LoVo (cell line): ENCODE data around the gene MRPS18A.

Source experiments
- DNase-seq: peaks from one replicate; pipeline ENCODE4 v3.0.0-alpha.2; 2016; ENCODE audit warnings: low spot score

MRPS18A gene

GRCh38 chr6:43687437-43688347 lies at the start of gene MRPS18A:
TSS of gene MRPS18A (minus strand) at chr6:43687791. CDS start at chr6:43687779, 12 bp downstream.
- DNase-seq: peak; percentile 86

DNA sequence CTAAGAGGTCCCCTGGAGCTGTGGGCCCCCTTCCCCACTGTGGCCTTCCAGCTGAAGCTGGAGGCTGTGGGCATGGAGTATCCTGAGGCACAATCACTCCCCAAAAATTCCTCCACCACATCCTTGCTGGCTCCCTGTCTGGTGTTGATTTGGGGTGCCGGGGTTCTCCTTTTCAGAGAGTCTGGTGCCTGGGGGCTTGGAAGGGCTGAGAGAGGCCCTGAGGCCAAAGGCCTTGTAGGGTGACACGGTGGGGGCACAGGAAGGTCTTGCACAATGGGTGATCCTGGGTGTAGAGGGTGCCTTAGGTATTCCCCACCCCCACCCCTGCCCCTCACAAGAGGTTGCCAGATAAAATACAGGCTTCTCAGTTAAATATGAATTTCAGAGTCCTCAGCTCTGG lies 49.3 kb upstream of the MRPS18A start:
- no peak for DNase-seq

DNA sequence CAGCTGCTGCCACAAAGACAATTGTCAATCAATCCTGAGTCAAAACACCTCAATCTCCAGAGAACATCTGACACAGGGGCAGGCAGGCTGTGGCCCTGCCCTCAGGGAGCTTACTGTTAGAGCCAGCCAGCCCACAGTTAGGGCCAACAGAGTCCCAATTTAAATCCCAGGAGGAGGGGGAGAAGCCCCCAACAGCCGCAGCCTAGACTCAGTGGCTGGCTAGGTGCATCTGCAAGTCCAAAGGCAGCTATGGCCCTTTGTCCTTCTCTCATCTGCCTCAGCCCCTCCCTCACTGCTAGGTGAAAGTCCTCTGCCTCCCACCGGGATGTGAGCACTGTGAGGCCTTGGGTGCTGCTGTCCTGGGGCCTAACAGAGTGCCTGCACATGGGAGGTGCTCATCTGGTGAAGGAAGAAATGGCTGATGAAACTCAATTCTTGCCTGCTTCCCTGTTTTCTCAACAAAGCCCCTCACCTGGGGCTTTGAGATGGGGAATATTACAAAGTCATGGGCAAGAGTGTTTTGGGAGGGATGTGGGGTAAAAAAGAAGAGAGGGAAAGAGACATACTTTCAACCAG lies 48.7 kb upstream of the MRPS18A start:
- no peak for DNase-seq

GRCh38 chr6:43735642-43736199 lies 48.1 kb upstream of the MRPS18A start:
- DNase-seq: no peak

GRCh38 chr6:43734294-43734665 lies 46.7 kb upstream of the MRPS18A start:
- DNase-seq: no peak

DNA sequence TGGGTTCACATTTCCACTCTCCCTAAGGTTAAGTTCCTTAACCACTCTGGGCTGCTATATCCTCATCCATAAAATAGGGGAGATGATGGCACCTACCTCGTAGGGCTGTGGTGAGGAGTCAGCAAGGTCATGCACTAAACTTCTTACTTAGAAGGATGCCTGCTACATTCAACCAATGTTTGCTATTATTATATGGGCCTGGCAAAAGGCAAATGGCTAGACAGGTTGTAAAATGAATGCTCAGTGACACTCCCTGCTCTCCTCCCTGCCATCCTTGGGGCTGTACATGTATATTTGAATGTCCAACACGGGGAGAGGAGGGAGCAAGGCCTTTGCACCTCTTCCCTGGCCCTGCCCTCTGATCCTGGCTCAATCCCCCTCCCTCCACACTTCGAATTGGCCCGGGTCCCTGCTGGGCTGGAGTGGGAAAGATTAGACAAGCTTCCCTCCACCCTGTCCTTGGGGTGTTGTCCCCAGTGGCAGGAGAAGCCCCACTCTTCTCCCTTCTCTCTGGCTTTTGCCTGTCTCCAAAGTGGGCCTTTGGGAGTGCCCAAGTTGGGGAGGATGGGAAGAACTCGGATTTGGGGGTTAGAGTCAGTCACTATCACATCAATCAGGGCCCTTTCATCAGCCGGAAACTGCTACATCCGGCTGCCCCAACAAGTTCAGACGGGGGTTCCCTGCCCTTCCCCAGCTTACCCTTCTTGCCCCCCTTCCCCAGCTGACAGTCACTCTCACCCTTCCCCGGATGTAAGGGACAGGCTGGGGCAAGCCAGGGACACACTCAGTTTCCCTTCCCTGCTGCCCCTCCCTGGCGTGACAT lies 46.1 kb upstream of the MRPS18A start:
- no peak for DNase-seq

DNA sequence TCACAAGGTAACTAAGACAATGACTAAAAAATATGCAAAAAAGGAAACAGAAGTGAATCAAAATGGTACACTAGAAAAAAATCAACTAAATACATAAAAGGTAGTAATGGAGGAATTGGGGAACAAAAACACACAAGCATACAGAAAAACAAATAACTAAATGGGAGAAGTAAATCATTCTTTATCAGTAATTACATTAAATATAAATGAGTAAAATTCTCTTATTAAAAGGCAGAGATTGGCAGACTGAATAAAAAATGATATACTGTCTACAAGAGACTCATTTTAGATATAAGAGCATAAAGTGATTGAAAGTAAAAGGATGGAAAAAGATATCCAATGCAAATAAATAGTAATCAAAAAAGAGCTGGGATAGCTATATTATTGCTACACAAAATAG lies 43.0 kb upstream of the MRPS18A start:
- DNase-seq: no peak

DNA sequence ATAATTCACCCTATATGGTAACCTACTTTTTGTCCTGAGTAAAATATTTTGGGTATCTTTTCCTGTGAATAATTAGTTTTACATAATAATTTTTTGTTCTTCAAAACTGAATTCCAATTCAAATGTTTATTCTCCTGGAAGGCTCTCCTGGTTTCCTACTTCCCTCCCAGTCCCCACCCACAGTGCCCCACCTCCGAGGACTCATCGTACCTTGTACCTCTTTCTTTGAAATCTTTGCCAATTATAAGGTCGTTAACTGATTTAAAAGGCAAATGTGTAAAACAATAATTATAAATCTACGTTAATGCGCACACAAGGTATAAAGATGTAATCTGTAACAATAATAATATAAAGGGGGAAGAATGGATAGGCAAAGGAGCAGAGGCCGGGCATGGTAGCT lies 41.9 kb upstream of the MRPS18A start:
- no peak for DNase-seq

DNA sequence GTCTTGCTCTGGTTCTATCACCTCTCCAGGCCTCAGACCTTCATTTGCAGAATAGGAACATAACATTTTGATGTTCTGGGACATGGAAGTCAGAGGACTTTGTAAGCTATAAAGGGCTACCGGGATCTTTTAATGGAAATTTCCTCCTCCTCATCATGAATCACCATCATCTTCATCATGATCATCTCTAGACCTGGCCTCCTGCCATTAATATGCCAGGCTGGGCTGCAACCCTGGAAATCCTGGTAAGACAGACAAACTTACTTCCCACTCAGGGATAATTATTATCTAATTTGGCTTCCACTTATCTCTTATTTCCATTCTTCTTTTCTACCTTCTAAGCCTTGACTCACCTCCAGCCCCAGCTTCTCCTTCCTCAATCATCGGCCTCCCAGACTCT lies 41.0 kb upstream of the MRPS18A start:
- peak; percentile 15 for DNase-seq

GRCh38 chr6:43727634-43728033 lies 40.0 kb upstream of the MRPS18A start:
- no peak for DNase-seq

- DNase-seq: no peak
These were observed 38.3 kb upstream of the MRPS18A start for GRCh38 chr6:43725643-43726580.

DNA sequence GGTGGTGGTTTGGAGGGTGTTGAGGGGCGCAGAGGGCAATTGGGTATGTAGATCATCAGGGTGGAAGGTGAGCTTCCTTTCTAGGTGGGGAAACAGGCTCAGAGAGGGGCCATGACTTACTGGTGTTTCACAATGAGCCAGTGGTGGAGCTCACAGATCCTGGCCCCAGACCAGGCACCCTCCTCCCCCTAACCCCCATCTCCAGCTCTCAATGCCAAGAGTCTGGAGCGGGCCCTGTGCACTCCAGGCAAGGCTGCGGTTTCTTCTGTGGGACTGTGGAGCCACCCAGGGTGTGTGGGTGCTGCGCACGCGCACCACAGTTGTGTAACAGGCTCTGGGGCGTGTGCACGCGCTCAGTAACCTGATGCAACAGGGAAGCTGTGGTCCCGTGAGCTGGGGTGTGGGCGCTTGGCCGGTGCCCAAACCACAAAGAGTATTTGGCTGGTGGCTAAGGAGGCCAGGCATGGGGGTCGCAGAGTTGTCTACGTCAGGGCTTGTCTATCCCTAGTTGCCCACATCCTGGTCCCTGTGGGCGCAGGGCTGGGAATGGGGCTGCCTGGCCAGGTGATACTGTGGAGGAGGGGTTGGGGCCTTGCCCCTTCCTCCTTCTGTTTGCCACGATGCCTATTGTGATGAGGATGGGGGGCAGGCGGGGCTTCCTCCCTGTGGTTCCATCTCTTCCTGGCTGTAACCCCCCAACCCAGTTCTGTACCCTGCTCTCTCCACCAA lies 37.5 kb upstream of the MRPS18A start:
- DNase-seq: peak; percentile 88

- no peak for DNase-seq
These were observed 36.8 kb upstream of the MRPS18A start for GRCh38 chr6:43724354-43724753.

DNA sequence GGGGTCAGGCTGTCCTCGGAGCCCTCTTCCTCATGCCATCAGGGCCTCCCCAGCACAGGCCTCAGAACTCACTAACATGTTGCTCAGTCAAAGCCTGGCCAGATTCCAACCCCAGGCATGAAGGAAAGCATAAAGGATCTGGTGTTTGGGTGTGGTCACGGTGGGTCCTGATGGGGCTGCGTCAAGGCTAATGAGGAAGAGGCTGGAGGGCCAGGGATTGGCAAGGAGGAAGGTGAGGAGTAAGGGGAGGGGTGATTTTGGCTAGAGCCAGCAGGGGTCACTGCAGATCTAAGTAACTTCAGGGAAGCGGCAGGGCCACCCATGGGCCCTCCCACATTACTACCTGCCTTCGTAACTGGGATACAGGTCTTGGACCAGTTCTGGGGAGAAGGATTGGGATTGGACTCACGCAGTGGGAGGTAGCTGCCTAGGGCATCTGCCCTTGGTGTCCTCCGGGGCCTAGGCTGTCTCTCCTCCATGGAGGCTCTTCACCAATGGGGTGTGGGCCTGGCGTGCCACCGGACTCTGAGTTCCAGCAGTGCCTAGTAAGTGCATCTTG lies 36.2 kb upstream of the MRPS18A start:
- DNase-seq: peak; percentile 48

DNA sequence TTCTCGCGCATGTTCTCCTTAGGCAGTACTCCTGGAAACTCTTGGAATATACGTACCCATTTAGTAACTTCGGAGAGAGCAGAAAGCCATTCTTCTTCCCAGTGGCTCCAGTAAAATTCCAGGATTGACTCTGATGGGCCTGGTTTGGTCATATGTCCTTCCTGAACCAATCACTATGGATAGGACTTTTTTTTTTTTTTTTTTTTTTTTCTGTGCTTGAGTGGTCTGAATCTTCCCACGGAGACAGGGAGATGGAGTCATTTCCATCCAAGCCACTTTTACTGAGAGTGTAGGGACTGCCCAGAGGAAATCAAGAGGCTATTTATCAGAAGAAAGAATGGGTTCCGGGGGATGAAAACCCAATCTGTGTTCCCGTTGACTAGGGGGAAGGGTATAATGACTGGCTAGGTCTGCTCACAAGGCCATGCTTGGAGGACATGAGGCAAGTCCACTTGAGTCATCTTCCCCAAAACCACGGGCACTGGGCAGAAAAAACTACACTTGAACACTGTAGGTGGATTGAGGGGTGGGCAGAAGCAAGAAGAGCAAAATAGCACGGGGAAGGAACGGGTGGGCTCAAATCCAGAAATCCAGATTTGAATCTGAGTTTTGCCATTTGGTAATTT lies 35.4 kb upstream of the MRPS18A start:
- no peak for DNase-seq

GRCh38 chr6:43720999-43721398 lies 33.4 kb upstream of the MRPS18A start:
- no peak for DNase-seq

GRCh38 chr6:43719511-43719910 lies 31.9 kb upstream of the MRPS18A start:
- DNase-seq: no peak

DNA sequence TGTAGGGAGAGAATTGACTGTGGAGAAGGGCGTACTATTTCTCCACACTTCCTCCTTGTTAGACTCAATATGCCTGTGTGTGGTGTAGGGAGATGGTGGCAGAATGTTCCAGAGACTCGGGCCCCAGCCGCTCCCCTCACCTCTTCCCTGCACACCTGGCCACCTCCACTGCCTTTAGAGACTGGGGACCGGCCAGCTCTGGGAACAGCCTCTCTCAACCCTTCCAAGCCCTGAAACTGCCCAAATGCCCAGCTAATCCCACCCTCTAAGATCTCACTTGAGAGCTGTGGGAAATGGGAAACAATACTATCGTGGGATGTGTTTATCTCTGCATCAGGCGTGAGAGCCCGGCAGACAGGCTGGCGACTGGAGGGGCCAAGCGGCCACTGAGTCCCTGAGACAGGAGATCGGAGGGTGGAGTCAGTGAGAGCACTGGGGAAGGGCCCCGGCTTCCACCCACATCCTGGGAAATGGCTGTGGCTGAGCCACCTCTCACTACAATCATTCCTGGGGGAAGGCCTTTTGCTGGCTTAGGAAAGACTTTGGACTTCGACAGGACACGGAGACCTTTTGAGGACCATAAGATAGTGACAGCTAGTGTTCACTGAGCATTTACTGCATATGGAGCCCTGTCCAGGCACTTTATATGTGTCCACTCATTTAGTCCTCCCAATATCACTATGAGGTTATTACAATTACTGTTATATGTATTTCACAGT lies 31.0 kb upstream of the MRPS18A start:
- DNase-seq: no peak

GRCh38 chr6:43717822-43718221 lies 30.2 kb upstream of the MRPS18A start:
- no peak for DNase-seq
